ENCODE data around the gene KATNBL1. TPM values are rescaled to one million over a fixed set of nuclear protein-coding genes. Genes with fewer than 3 reads are reported as not detected.
"Not testable (repeated sequence)": the region's sequence is repeated elsewhere in the genome, so short reads cannot be mapped to it uniquely, and the experiment has no call there.

KATNBL1 gene
- total and polyA plus RNA-seq, 8 donors = 19.4 to 105 (median 54.8) TPM

GRCh38 chr15:34179234-34179633, 30.7 kb downstream of the KATNBL1 start:
- intact Hi-C loops (cut with DNase I; ENCODE audit: low total_unique reads) = no loop called here
- DNase-seq = no peak
- Histone ChIP-seq H3K27me3 (no peaks in the 10 kb centered on the region), H3K4me1 (peaks cover 6 to 13% (median 8%) of the 10 kb centered on the region in 4 donors), H3K9me3 (peaks cover 0 to 6% (median 2%) of the 10 kb centered on the region in 4 donors), H3K4me3 (no peak overlapping the region), H3K36me3 (no peaks in the 10 kb centered on the region), H3K27ac (no peak overlapping the region)
- TF ChIP-seq POLR2AphosphoS5 (IDR thresholded peaks at IDR 0.05) = no peak
- TF ChIP-seq EP300 (IDR thresholded peaks at IDR 0.05) = no peak
- TF ChIP-seq CTCF (IDR thresholded peaks at IDR 0.05) = no peak
- TF ChIP-seq POLR2A (IDR thresholded peaks at IDR 0.05) = no peak
- WGBS, 5 donors = 84 to 93% (median 86%) methylated on average over 3 of the region's 3 CpGs

DNA sequence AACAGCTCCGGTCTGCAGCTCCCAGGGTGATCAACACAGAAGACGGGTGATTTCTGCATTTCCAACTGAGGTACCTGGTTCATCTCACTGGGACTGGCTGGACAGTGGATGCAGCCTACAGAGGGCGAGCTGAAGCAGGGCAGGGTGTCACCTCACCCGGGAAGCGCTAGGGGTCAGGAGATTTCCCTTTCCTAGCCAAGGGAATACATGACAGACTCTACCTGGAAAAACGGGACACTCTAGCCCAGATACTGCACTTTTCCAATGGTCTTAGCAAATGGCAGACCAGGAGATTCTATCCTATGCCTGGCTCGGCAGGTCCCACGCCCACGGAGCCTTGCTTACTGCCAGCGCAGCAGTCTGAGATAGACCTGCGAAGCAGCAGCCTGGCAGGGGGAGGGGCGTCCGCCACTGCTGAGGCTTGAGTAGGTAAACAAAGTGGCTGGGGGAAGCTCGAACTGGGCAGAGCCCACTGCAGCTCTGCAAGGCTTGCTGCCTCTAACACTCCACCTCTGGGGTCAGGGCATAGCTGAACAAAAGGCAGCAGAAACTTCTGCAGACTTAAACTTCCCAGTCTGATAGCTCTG, 43.8 kb downstream of the KATNBL1 start:
- intact Hi-C loops (cut with DNase I; ENCODE audit: low total_unique reads); H3K4me1 ChIP-seq; H3K27me3 ChIP-seq; DNase-seq; H3K4me3 ChIP-seq; H3K27ac ChIP-seq: not testable (repeated sequence)
- 90 to 97% (median 91%) methylated on average over 10 to 14 of the region's 14 CpGs for WGBS, 5 donors
- Histone ChIP-seq H3K36me3 (peaks cover 9 to 23% (median 22%) of the 10 kb centered on the region in 4 donors), H3K9me3 (peaks cover 5 to 16% (median 11%) of the 10 kb centered on the region in 4 donors)

DNA sequence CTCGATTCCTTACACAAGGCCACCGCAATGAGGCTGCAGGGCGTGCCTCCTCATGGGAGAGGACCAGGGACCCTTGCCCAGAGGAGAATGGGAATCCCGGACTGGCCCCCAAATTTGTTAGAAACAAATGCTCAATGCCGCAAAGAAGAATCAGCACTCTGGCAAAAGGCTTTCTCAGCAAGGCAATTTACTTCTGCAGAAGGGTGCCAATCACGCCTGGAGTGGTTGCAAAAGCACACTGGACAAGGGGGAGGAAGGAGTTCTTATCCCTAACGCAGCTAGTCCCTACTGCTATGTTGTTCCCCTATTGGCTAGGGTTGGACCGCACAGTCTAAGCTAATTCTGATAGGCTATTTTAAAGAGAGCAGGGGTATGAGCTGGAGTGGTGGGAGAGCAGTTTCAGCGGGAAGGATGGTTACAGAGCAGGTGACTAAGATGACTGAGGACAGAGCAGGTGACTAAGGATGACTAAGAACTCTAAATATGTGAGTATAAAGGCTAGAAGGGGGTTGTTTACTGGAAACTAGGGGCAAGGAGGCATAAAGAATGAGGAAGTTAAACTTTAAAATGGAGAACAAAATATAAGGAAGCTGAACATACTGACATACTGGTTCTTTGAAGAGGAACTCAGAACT, 48.5 kb downstream of the KATNBL1 start:
- H3K36me3 ChIP-seq = peaks cover 16 to 68% (median 57%) of the 10 kb centered on the region in 4 donors
- no peak overlapping the region for H3K4me3 ChIP-seq
- H3K4me1 ChIP-seq = no peaks in the 10 kb centered on the region
- intact Hi-C loops (cut with DNase I; ENCODE audit: low total_unique reads) = no loop called here
- H3K9me3 ChIP-seq = peaks cover 6 to 26% (median 16%) of the 10 kb centered on the region in 4 donors
- 82 to 98% (median 87%) methylated on average over 9 of the region's 9 CpGs for WGBS, 5 donors
- no peak for TF ChIP-seq CTCF (IDR thresholded peaks at IDR 0.05)
- TF ChIP-seq POLR2AphosphoS5 (IDR thresholded peaks at IDR 0.05) = no peak
- TF ChIP-seq EP300 (IDR thresholded peaks at IDR 0.05) = no peak
- no peak for TF ChIP-seq POLR2A (IDR thresholded peaks at IDR 0.05)
- DNase-seq = no peak
- no peaks in the 10 kb centered on the region for H3K27me3 ChIP-seq
- H3K27ac ChIP-seq = no peak overlapping the region

- no peak for DNase-seq
- TF ChIP-seq CTCF (IDR thresholded peaks at IDR 0.05) (no peak), POLR2AphosphoS5 (IDR thresholded peaks at IDR 0.05) (no peak), EP300 (IDR thresholded peaks at IDR 0.05) (no peak), POLR2A (IDR thresholded peaks at IDR 0.05) (no peak)
- H3K9me3 ChIP-seq = peaks cover 6 to 32% (median 20%) of the 10 kb centered on the region in 4 donors
- H3K27ac ChIP-seq = no peak overlapping the region
- H3K4me3 ChIP-seq = no peak overlapping the region
- intact Hi-C loops (cut with DNase I; ENCODE audit: low total_unique reads) = no loop called here
- no peaks in the 10 kb centered on the region for H3K4me1 ChIP-seq
- 96 to 99% (median 99%) methylated on average over 5 of the region's 5 CpGs for WGBS, 5 donors
- peaks cover 16 to 75% (median 64%) of the 10 kb centered on the region in 4 donors for H3K36me3 ChIP-seq
- no peaks in the 10 kb centered on the region for H3K27me3 ChIP-seq
These were observed 49.2 kb downstream of the KATNBL1 start for GRCh38 chr15:34160735-34161134.

- H3K4me1 ChIP-seq = no peaks in the 10 kb centered on the region
- no peak for TF ChIP-seq EP300 (IDR thresholded peaks at IDR 0.05)
- no peak for TF ChIP-seq POLR2AphosphoS5 (IDR thresholded peaks at IDR 0.05)
- no peak for TF ChIP-seq POLR2A (IDR thresholded peaks at IDR 0.05)
- TF ChIP-seq CTCF (IDR thresholded peaks at IDR 0.05) = no peak
- intact Hi-C loops (cut with DNase I; ENCODE audit: low total_unique reads) = no loop called here
- no peak for DNase-seq
- no peak overlapping the region for H3K4me3 ChIP-seq
- peaks cover 16 to 50% (median 34%) of the 10 kb centered on the region in 4 donors for H3K9me3 ChIP-seq
- H3K27me3 ChIP-seq = no peaks in the 10 kb centered on the region
- peaks cover 16 to 99% (median 87%) of the 10 kb centered on the region in 4 donors for H3K36me3 ChIP-seq
- no peak overlapping the region for H3K27ac ChIP-seq
These were observed 51.5 kb downstream of the KATNBL1 start for GRCh38 chr15:34158355-34158754.

Data from stomach (tissue), 9 donors.